ENCODE results near the gene ITIH3.

- TF ChIP-seq POLR2AphosphoS5 (IDR thresholded peaks at IDR 0.05; ENCODE audit: low read depth, low read length) = no peak
- no peak for TF ChIP-seq CTCF (IDR thresholded peaks at IDR 0.05; ENCODE audit: control extremely low read depth in 1 of 3, insufficient read depth in 1 of 3, low read depth in 1 of 3, low read length in 3 of 3)
- no peak for TF ChIP-seq RFX5 (IDR thresholded peaks at IDR 0.05; ENCODE audit: borderline replicate concordance, low read depth, low read length)
- TF ChIP-seq PHF8 (conservative IDR thresholded peaks at IDR 0.05; ENCODE audit: low read depth, low read length) = no peak
- TF ChIP-seq KDM5A (IDR thresholded peaks at IDR 0.05; ENCODE audit: low read length) = no peak
- no peak for TF ChIP-seq MAX (IDR thresholded peaks at IDR 0.05)
These were observed 59.4 kb downstream of the ITIH3 start for GRCh38 chr3:52854013-52854412.
